Activated gamma-delta T cell treated with anti-CD3 and anti-CD28 coated beads, Interleukin-2, amount 50 U/mL, for 16 hours (primary cell): ENCODE measurements around the gene ANKS1A.
"Not testable (repeated sequence)": the region's sequence is repeated elsewhere in the genome, so short reads cannot be mapped to it uniquely, and the experiment has no call there.

ENCODE experiments used
- DNase-seq: peaks from one replicate; pipeline ENCODE4 v3.0.0-alpha.2; 2020; ENCODE audit warnings: low read depth

Gene ANKS1A

GRCh38 chr6:35107761-35108160, 218.7 kb downstream of the ANKS1A start:
- DNase-seq, result not testable (repeated sequence)

DNA sequence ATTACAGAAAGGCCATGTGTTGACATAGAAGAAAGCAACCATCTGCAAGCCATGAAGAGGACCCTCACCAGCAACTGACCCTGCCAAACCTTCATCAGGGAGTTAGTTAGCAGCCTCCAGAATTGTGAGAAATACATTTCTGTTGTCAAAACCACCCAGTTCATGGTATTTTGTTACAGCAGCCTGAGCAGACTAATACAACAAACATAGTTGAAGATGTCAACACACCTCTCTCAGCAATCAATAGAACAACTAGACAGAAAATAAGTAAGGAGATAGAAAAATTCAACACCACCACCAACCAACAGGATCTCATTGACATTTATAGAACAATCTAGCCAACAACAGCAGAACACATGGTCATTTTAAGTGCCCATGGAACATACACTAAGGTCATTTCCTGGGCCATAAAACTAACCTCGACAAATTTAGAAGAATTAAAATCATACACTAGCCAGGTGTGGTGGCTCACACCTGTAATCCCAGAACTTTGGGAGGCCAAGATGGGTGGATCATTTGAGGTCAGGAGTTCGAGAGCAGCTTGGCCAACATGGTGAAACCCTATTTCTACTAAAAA, 219.3 kb downstream of the ANKS1A start:
- no peak for DNase-seq

DNA sequence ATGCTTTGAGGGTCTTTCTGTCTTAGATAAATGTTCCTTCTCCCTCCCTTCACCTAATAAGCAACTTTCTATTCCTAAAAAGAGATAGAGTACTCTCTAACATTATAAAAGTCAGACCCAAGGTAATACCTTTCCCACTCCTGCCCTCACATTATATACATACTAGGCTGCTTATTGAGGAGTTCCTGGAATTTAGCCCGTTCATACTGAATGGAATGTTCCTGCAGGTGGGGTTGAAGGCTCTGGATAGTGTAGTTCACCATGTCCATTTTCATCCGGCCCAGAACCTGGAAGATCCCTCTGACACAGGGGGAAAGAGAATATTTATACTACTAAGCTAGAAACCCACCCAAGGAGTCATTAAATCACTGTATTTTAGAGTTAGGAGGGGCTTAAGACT, 231.7 kb downstream of the ANKS1A start:
- no peak for DNase-seq

- no peak for DNase-seq
Observed at GRCh38 chr6:35124356-35124755, 235.3 kb downstream of the ANKS1A start.

- no peak for DNase-seq
Observed at GRCh38 chr6:35128042-35128441, 239.0 kb downstream of the ANKS1A start.

DNA sequence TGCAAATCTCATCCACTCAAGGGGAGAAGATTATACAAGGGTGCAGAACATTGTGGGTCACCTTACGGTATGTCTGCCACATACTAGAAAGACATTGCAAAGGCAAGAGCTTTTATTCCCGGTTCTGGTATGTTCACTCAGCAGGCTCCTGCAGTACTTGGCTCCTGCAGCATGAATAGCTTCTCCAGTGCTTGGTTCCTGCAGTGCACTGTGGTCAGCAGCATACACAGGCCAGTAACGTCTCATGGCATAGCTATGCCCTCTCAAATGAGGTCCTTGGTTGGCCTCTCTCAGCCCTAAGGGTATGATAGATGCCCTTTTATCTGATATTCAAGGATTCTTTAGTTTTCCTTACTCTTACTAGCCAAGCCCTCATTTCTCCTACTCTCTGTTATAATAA, 239.4 kb downstream of the ANKS1A start:
- no peak for DNase-seq

DNA sequence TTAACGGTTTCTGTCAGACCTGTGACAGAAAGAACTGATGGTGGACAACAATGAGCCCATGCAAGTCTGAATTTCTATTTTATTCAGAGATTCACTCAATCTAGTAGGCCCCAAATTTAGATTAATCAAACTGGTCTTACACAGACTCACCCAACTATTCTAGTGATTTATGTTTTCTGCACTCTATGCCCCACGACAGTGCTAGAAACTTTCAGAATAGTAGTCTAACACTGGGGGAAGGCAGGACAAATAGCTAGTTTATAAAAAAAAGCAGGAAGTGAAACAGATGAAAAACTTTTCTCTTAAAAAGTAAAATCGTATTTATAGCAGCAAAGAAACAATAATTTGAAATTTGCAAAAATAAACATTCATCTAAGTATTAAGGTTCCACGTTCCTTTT, 247.1 kb downstream of the ANKS1A start:
- DNase-seq, result no peak

DNA sequence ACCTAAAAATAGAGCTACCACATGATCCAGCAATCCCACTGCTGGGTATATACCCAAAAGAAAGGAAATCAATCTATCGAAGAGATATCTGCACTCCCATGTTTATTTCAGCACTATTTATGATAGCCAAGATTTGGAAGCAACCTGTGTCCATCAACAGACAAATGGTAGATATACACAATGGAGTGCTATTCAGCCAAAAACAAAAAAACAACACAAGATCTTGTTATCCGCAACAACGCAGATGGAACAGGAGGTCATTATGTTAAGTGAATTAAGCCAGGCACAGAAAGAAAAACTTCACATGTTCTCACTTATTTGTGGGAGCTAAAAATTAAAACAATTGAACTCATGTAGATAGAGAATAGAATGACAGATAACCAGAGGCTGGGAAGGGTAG, 249.1 kb downstream of the ANKS1A start:
- DNase-seq, result not testable (repeated sequence)

DNA sequence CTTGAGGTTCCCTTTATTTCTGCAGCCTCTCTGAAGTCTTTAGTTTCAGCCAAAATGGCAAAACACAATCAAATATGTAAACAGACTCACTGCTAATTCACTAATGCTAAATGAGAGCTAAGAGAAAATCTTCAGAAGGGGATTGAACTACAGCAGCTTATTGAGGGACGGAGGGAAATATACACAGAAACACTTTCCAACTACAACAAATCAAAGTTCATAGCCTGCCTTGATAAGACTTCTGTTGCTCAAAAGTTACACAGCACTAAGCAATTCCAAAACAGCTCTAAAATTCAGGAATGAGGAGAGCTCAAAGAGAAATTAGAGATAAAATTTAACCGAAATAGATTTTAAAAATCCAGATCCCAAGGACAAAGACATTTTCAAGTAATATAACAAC, 250.4 kb downstream of the ANKS1A start:
- no peak for DNase-seq

- peak; percentile 19 for DNase-seq
Observed at GRCh38 chr6:35139924-35140638, 251.0 kb downstream of the ANKS1A start.

DNA sequence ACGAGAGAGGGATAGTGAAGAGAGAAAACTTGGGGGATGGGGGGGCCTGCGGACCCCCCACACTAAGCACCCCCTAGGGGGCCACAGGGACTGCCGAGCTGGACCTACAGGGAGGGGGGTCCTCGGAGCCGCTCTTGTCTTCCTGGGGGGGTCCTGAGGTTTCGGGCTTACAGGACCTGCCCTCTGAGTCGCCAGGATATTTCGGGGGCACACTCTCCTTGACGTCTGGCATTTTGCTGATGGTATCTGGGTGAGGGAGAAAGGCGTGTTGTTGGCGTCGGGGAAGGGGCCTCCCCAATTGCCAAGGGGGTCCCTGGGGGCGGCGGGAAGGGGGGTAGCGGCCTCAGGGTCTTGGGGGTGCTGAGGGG, 251.6 kb downstream of the ANKS1A start:
- no peak for DNase-seq
